ENCODE measurements around the gene RCAN3.
"Not testable (repeated sequence)": the region's sequence is repeated elsewhere in the genome, so short reads cannot be mapped to it uniquely, and the experiment has no call there.

The RCAN3 gene

GRCh38 chr1:24481843-24482610, 20.6 kb upstream of the RCAN3 start:
- in situ Hi-C loops (cut with MboI; ENCODE audit: low pct_unique_long_range_greater_than_20kb, low sequenced_read_pairs) = no loop called here

GRCh38 chr1:24483441-24483840, 19.2 kb upstream of the RCAN3 start:
- no peak for DNase-seq
- in situ Hi-C loops (cut with MboI; ENCODE audit: low pct_unique_long_range_greater_than_20kb, low sequenced_read_pairs) = no loop called here

More at GRCh38 chr1:24481843-24482610, 20.6 kb upstream of the RCAN3 start:
- peak; percentile 37 for DNase-seq

- no peak for DNase-seq
- in situ Hi-C loops (cut with MboI; ENCODE audit: low pct_unique_long_range_greater_than_20kb, low sequenced_read_pairs) = no loop called here
These were observed 18.4 kb upstream of the RCAN3 start for GRCh38 chr1:24484199-24484598.

- in situ Hi-C loops (cut with MboI; ENCODE audit: low pct_unique_long_range_greater_than_20kb, low sequenced_read_pairs) = no loop called here
- peak; percentile 39 for DNase-seq
These were observed 16.1 kb upstream of the RCAN3 start for GRCh38 chr1:24486331-24487065.

GRCh38 chr1:24487455-24487854, 15.2 kb upstream of the RCAN3 start:
- in situ Hi-C loops (cut with MboI; ENCODE audit: low pct_unique_long_range_greater_than_20kb, low sequenced_read_pairs) = no loop called here
- DNase-seq = no peak

GRCh38 chr1:24488159-24488558, 14.5 kb upstream of the RCAN3 start:
- DNase-seq; in situ Hi-C loops (cut with MboI; ENCODE audit: low pct_unique_long_range_greater_than_20kb, low sequenced_read_pairs): not testable (repeated sequence)

GRCh38 chr1:24489674-24490073, 13.0 kb upstream of the RCAN3 start:
- no peak for DNase-seq
- in situ Hi-C loops (cut with MboI; ENCODE audit: low pct_unique_long_range_greater_than_20kb, low sequenced_read_pairs) = no loop called here

- no peak for DNase-seq
- in situ Hi-C loops (cut with MboI; ENCODE audit: low pct_unique_long_range_greater_than_20kb, low sequenced_read_pairs) = no loop called here
These were observed 12.4 kb upstream of the RCAN3 start for GRCh38 chr1:24490101-24490781.

- no peak for DNase-seq
- in situ Hi-C loops (cut with MboI; ENCODE audit: low pct_unique_long_range_greater_than_20kb, low sequenced_read_pairs) = no loop called here
These were observed 10.9 kb upstream of the RCAN3 start for GRCh38 chr1:24491577-24492360.

- in situ Hi-C loops (cut with MboI; ENCODE audit: low pct_unique_long_range_greater_than_20kb, low sequenced_read_pairs); DNase-seq: not testable (repeated sequence)
These were observed 9.7 kb upstream of the RCAN3 start for GRCh38 chr1:24492935-24493334.

GRCh38 chr1:24493785-24494184, 8.9 kb upstream of the RCAN3 start:
- no peak for DNase-seq
- in situ Hi-C loops (cut with MboI; ENCODE audit: low pct_unique_long_range_greater_than_20kb, low sequenced_read_pairs) = no loop called here

GRCh38 chr1:24498589-24498988, 4.0 kb upstream of the RCAN3 start:
- in situ Hi-C loops (cut with MboI; ENCODE audit: low pct_unique_long_range_greater_than_20kb, low sequenced_read_pairs) = no loop called here
- DNase-seq = peak; percentile 38

GRCh38 chr1:24500448-24501048, 2.1 kb upstream of the RCAN3 start:
- DNase-seq = no peak
- in situ Hi-C loops (cut with MboI; ENCODE audit: low pct_unique_long_range_greater_than_20kb, low sequenced_read_pairs) = no loop called here

- in situ Hi-C loops (cut with MboI; ENCODE audit: low pct_unique_long_range_greater_than_20kb, low sequenced_read_pairs) = no loop called here
- DNase-seq = peak; percentile 71
These were observed 1.1 kb upstream of the RCAN3 start for GRCh38 chr1:24501371-24502064.

- peak; percentile 71 for DNase-seq
- in situ Hi-C loops (cut with MboI; ENCODE audit: low pct_unique_long_range_greater_than_20kb, low sequenced_read_pairs) = no loop called here
These were observed 449 bp upstream of the RCAN3 start for GRCh38 chr1:24502065-24502708.

- peak; percentile 30 for DNase-seq
These were observed 569 bp downstream of the RCAN3 start for GRCh38 chr1:24503059-24503751.

GRCh38 chr1:24503870-24504523, 1.4 kb downstream of the RCAN3 start:
- in situ Hi-C loops (cut with MboI; ENCODE audit: low pct_unique_long_range_greater_than_20kb, low sequenced_read_pairs) = no loop called here
- no peak for DNase-seq

More at GRCh38 chr1:24503059-24503751, 569 bp downstream of the RCAN3 start:
- in situ Hi-C loops (cut with MboI; ENCODE audit: low pct_unique_long_range_greater_than_20kb, low sequenced_read_pairs) = no loop called here

All from KBM-7 (cell line).